ENCODE results near the gene BUB3. TPM values are rescaled to one million over a fixed set of nuclear protein-coding genes. Genes with fewer than 3 reads are reported as not detected.
"Not testable (repeated sequence)": the region's sequence is repeated elsewhere in the genome, so short reads cannot be mapped to it uniquely, and the experiment has no call there.

The BUB3 gene
- total RNA-seq, 2 experiments from 2014 or later: 254 to 265 TPM

DNA sequence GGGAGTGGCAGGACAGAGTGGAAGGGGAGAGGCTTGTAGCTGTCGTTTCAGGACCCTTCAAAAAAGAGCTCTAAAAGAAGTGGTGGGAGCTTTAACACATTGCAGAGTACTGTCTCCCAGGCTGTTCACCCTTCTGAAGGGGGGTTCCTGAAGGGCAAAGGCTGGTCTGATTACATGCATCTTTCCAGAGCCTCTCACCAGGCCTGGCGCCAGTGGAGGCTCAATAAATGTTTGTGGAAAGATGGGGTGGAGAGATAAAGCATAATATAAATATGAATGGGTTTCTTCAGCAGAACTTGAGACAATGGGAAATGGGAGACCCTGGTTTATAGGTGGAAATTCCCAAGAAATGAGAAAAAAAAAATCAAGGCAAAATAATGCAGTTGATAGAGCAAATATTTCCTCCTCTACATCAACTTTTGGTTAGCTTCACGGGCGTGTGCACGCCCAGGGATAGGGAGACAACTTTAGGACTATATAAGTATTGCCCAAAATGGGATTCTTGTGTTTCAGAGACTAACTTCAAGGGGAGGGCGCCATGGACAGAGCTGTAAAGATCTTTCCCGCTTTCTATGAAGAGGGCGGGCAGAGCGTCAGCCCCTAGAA is 613 bp upstream of the BUB3 start:
- ATAC-seq (ENCODE audit: low read depth) (no peak), DNase-seq (no peak)
- peaks cover 19% of the 10 kb centered on the region for H3K27me3 Mint-ChIP-seq
- peak overlapping the region; percentile 99 for H3K27ac Mint-ChIP-seq
- H3K36me3 Mint-ChIP-seq: peaks cover 28% of the 10 kb centered on the region
- no peaks in the 10 kb centered on the region for H3K9me3 Mint-ChIP-seq
- POLR2A ChIA-PET: interaction anchor here (0.7 to 1.9 kb wide), 9 partner anchors 9 to 274 kb away, joined by 3 to 19 read pairs (median 5); partner anchors contain the start of genes ACADSB and FAM24B
- peak overlapping the region; percentile 100 for H3K4me3 Mint-ChIP-seq
- H3K4me1 Mint-ChIP-seq: peaks cover 53% of the 10 kb centered on the region

GRCh38 chr10:123154711-123155505 is 706 bp downstream of the BUB3 start:
- H3K27ac Mint-ChIP-seq: peak overlapping the region; percentile 99
- ATAC-seq (ENCODE audit: low read depth) (peak; percentile 44), DNase-seq (peak; percentile 48)
- POLR2A ChIA-PET: interaction anchor here (0.9 to 1.9 kb wide), 6 partner anchors 9 to 147 kb away, joined by 3 to 19 read pairs (median 6); partner anchors contain the start of gene ACADSB
- H3K27me3 Mint-ChIP-seq: peaks cover 9% of the 10 kb centered on the region
- peaks cover 32% of the 10 kb centered on the region for H3K36me3 Mint-ChIP-seq
- no peaks in the 10 kb centered on the region for H3K9me3 Mint-ChIP-seq
- peak overlapping the region; percentile 100 for H3K4me3 Mint-ChIP-seq
- H3K4me1 Mint-ChIP-seq: peaks cover 61% of the 10 kb centered on the region

GRCh38 chr10:123156078-123156477 is 1.9 kb downstream of the BUB3 start:
- Mint-ChIP-seq H3K4me3 (peak overlapping the region; percentile 100), H3K36me3 (peaks cover 38% of the 10 kb centered on the region), H3K9me3 (no peaks in the 10 kb centered on the region), H3K4me1 (peaks cover 68% of the 10 kb centered on the region), H3K27me3 (peaks cover 4% of the 10 kb centered on the region), H3K27ac (peak overlapping the region; percentile 53)
- no peak for ATAC-seq (ENCODE audit: low read depth)
- POLR2A ChIA-PET: interaction anchor here (1.0 kb wide), 1 partner anchor 12 kb away, joined by 3 read pairs; no protein-coding TSS in a partner anchor
- DNase-seq: no peak

DNA sequence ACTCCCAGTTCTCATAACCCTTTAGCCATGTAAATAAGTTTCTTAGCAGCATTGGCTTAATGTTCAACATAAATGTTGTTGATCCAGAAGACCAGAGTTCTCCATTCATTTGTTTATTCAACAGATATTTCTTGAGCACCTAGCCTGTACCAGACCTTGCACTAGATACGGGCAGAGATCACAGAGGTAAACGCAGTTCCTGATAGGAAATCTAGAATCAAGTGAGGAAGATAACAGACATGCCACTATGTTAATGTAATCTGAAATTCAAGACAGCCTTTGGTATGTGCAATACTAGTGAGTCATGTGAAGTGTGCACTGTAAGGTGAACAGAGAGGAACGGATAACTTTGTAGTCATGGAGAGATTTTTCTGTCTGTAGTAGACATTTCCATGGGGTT is 3.0 kb downstream of the BUB3 start:
- ATAC-seq (ENCODE audit: low read depth): no peak
- H3K27me3 Mint-ChIP-seq: no peaks in the 10 kb centered on the region
- peak overlapping the region; percentile 44 for H3K27ac Mint-ChIP-seq
- POLR2A ChIA-PET: no interaction called here
- peak overlapping the region; percentile 68 for H3K4me3 Mint-ChIP-seq
- H3K36me3 Mint-ChIP-seq: peaks cover 46% of the 10 kb centered on the region
- no peak for DNase-seq
- peaks cover 67% of the 10 kb centered on the region for H3K4me1 Mint-ChIP-seq
- H3K9me3 Mint-ChIP-seq: no peaks in the 10 kb centered on the region

- no peak overlapping the region for H3K27ac Mint-ChIP-seq
- no peaks in the 10 kb centered on the region for H3K27me3 Mint-ChIP-seq
- H3K9me3 Mint-ChIP-seq: no peaks in the 10 kb centered on the region
- DNase-seq (no peak), ATAC-seq (ENCODE audit: low read depth) (no peak)
- peaks cover 52% of the 10 kb centered on the region for H3K36me3 Mint-ChIP-seq
- peak overlapping the region; percentile 68 for H3K4me3 Mint-ChIP-seq
- POLR2A ChIA-PET: no interaction called here
- H3K4me1 Mint-ChIP-seq: peaks cover 64% of the 10 kb centered on the region
Observed at GRCh38 chr10:123158682-123159081, 4.5 kb downstream of the BUB3 start.

DNA sequence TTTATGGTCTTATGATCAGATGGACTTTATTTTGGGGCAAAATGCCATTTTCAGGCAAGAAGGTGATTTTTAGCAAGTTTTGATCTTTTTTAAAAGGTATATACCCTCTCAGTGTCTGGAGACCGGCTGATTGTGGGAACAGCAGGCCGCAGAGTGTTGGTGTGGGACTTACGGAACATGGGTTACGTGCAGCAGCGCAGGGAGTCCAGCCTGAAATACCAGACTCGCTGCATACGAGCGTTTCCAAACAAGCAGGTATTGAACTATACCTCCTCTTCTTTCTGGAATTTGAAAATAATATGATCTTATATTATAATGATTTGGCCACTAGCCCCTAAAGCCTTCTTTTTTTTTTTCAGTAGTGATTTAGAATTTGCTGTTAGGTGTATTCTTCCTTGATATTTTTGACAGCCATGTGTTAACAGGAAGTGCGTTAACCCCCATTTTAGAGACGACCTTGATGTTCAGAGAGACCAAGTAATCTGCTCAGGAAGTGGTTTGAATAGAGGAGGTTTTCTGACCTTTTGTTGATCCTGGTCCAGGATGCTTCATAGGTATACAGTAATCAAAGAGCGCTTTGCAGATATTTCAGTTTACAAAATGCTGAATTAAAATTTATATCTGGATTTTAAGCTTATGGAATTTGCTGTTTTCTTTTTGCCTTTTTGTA is 6.2 kb downstream of the BUB3 start:
- peak; percentile 93 for ATAC-seq (ENCODE audit: low read depth)
- Mint-ChIP-seq H3K9me3 (no peaks in the 10 kb centered on the region), H3K4me3 (peak overlapping the region; percentile 73), H3K4me1 (peaks cover 66% of the 10 kb centered on the region), H3K27me3 (no peaks in the 10 kb centered on the region), H3K27ac (peak overlapping the region; percentile 74), H3K36me3 (peaks cover 50% of the 10 kb centered on the region)
- POLR2A ChIA-PET: interaction anchor here (0.8 kb wide), 1 partner anchor 10 kb away, joined by 3 read pairs; no protein-coding TSS in a partner anchor
- no peak for DNase-seq

DNA sequence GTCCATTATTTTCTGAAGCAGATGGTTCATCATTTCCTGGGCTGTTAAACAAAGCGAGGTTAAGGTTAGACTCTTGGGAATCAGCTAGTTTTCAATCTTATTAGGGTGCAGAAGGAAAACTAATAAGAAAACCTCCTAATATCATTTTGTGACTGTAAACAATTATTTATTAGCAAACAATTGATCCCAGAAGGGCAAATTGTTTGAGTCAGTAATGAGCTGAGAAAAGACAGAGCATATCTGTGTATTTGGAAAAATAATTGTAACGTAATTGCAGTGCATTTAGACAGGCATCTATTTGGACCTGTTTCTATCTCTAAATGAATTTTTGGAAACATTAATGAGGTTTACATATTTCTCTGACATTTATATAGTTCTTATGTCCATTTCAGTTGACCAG is 10.1 kb downstream of the BUB3 start:
- H3K4me3 Mint-ChIP-seq: no peak overlapping the region
- ATAC-seq (ENCODE audit: low read depth): no peak
- DNase-seq: no peak
- POLR2A ChIA-PET: interaction anchor here (1.1 kb wide), 1 partner anchor 10 kb away, joined by 3 read pairs; the partner anchor contains the start of gene BUB3
- H3K27me3 Mint-ChIP-seq: no peaks in the 10 kb centered on the region
- peaks cover 41% of the 10 kb centered on the region for H3K36me3 Mint-ChIP-seq
- H3K9me3 Mint-ChIP-seq: no peaks in the 10 kb centered on the region
- H3K4me1 Mint-ChIP-seq: peaks cover 39% of the 10 kb centered on the region
- H3K27ac Mint-ChIP-seq: no peak overlapping the region

GRCh38 chr10:123165445-123166072 is 11.4 kb downstream of the BUB3 start:
- Mint-ChIP-seq H3K36me3 (peaks cover 46% of the 10 kb centered on the region), H3K4me1 (peaks cover 27% of the 10 kb centered on the region), H3K27ac (no peak overlapping the region), H3K27me3 (no peaks in the 10 kb centered on the region), H3K4me3 (no peak overlapping the region), H3K9me3 (no peaks in the 10 kb centered on the region)
- ATAC-seq (ENCODE audit: low read depth) (no peak), DNase-seq (no peak)
- POLR2A ChIA-PET: no interaction called here

DNA sequence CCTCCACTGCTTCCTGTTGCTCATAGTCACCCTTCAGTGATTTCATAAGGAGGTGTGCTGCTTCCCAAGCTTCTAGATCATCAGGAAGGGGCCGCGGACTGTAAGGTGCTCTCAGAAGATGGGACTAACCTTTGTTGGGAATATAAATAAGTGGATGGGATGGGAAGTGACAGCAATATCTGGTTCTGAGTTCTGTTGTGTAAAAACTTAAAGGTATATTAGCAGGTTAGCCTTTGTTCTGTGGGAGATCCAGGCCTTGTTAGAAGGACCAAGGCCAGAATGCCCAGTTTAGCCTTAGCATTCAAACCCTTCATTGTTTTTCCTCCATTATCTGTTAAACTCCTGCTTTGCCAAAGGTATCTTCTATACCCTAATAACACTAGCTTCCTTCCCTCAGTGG is 12.4 kb downstream of the BUB3 start:
- Mint-ChIP-seq H3K36me3 (peaks cover 46% of the 10 kb centered on the region), H3K27ac (no peak overlapping the region)

GRCh38 chr10:123170961-123171360 is 16.8 kb downstream of the BUB3 start:
- Mint-ChIP-seq H3K27ac (no peak overlapping the region), H3K4me1 (peaks cover 5% of the 10 kb centered on the region), H3K4me3 (no peak overlapping the region), H3K36me3 (peaks cover 60% of the 10 kb centered on the region), H3K9me3 (no peaks in the 10 kb centered on the region), H3K27me3 (no peaks in the 10 kb centered on the region)
- DNase-seq: no peak
- no peak for ATAC-seq (ENCODE audit: low read depth)
- POLR2A ChIA-PET: no interaction called here

More for the DNA sequence above, 12.4 kb downstream of the BUB3 start:
- no peak overlapping the region for H3K4me3 Mint-ChIP-seq
- H3K27me3 Mint-ChIP-seq: no peaks in the 10 kb centered on the region
- POLR2A ChIA-PET: interaction anchor here (1.0 kb wide), 1 partner anchor 76 kb away, joined by 3 read pairs; no protein-coding TSS in a partner anchor
- DNase-seq (no peak), ATAC-seq (ENCODE audit: low read depth) (no peak)
- H3K9me3 Mint-ChIP-seq: no peaks in the 10 kb centered on the region
- peaks cover 19% of the 10 kb centered on the region for H3K4me1 Mint-ChIP-seq

DNA sequence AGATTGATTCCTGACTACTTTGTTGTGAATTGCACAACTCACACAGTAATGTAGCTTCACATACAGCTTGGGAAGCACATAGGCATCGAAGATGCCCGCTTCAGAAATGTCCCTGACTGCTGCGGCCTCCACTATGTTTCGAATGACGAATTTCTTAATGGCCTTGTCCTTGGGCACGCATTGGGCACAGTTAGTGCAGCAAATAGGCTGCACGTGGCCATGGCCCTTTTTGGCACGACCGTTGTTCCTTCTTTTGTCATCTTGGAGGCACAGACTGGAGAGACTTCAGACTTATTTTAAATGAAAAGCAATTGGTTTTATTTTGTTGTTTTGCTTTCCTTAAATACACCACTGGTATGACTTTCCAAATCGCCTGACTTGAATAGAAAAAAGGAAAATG is 17.4 kb downstream of the BUB3 start:
- H3K9me3 Mint-ChIP-seq; H3K4me3 Mint-ChIP-seq; H3K27ac Mint-ChIP-seq; DNase-seq; H3K4me1 Mint-ChIP-seq; ATAC-seq (ENCODE audit: low read depth); POLR2A ChIA-PET; H3K27me3 Mint-ChIP-seq: not testable (repeated sequence)
- H3K36me3 Mint-ChIP-seq: peaks cover 65% of the 10 kb centered on the region

GRCh38 chr10:123175389-123176387 is 21.5 kb downstream of the BUB3 start:
- no peak overlapping the region for H3K27ac Mint-ChIP-seq
- H3K27me3 Mint-ChIP-seq: no peaks in the 10 kb centered on the region
- POLR2A ChIA-PET: interaction anchor here (1.0 kb wide), 1 partner anchor 22 kb away, joined by 3 read pairs; the partner anchor contains the start of gene BUB3
- ATAC-seq (ENCODE audit: low read depth): no peak
- H3K4me3 Mint-ChIP-seq: no peak overlapping the region
- H3K4me1 Mint-ChIP-seq: peaks cover 3% of the 10 kb centered on the region
- peaks cover 6% of the 10 kb centered on the region for H3K9me3 Mint-ChIP-seq
- H3K36me3 Mint-ChIP-seq: peaks cover 62% of the 10 kb centered on the region
- no peak for DNase-seq

Measured in activated naive CD8-positive, alpha-beta T cell treated with anti-CD3 and anti-CD28 coated beads, Interleukin-2, amount 10 ng/mL, durations not matched to agents 7 days and 5 days (primary cell).